ENCODE results near the gene RBM43.

The RBM43 gene

DNA sequence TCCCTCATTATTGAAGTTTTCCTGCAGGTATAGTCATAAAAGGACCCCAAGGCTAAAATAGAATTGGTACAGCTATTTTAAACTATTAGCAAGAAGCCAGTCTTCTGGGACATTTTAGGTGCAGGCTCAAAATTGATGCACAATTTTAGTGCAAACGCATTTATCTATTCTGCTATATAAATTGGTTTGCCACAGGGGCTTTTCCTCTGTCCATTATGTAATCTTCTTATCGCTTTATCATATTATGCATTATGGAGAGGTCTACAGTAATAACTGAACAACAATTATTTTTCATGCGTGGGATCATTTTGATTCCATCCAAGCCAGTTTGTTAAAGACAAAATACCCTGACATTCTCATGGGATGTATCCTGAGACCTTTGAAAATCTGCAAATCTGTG is 54.6 kb downstream of the RBM43 start:
- no peaks in the 10 kb centered on the region for H3K27me3 ChIP-seq (replicated peaks; ENCODE audit: control insufficient read depth, insufficient read depth, low read length)
- no peak for DNase-seq (ENCODE audit: low read depth)
- H3K9me3 ChIP-seq (ENCODE audit: control insufficient read depth, low read length) = no peaks in the 10 kb centered on the region
- no peak overlapping the region for H3K9ac ChIP-seq (ENCODE audit: low read length)
- no peak overlapping the region for H3K4me3 ChIP-seq (ENCODE audit: low read length)
- no peaks in the 10 kb centered on the region for H3K4me1 ChIP-seq (ENCODE audit: control insufficient read depth, insufficient read depth, low read length)
- H3K36me3 ChIP-seq (ENCODE audit: control insufficient read depth, insufficient read depth, low read length, severe bottlenecking) = no peaks in the 10 kb centered on the region

DNA sequence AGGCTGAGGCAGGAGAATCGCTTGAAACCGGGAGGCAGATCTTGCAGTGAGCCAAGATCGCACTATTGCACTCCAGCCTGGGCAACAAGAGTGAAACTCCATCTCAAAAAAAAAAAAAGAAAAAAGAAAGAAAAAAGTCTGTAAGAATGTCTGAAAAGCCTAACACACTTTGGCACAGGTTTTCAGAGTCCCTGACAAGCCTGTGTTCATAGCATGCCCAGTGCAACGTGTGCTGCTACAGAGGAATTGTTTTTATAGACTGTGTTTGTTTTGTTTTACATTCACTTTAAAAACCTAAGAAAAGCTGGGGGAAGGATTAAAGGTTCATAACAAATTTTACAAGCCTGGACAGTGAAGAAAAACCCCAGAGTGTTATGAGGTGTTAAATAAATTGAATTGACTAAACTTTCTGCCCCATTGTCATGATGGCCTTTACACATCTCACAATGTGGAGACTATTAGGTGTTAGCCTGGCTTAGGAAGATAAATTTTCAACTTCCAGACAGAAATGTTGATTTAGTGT is 55.2 kb downstream of the RBM43 start:
- no peaks in the 10 kb centered on the region for H3K27me3 ChIP-seq (replicated peaks; ENCODE audit: control insufficient read depth, insufficient read depth, low read length)
- no peak overlapping the region for H3K9ac ChIP-seq (ENCODE audit: low read length)
- no peaks in the 10 kb centered on the region for H3K4me1 ChIP-seq (ENCODE audit: control insufficient read depth, insufficient read depth, low read length)
- no peak for DNase-seq (ENCODE audit: low read depth)
- H3K9me3 ChIP-seq (ENCODE audit: control insufficient read depth, low read length) = no peaks in the 10 kb centered on the region
- no peaks in the 10 kb centered on the region for H3K36me3 ChIP-seq (ENCODE audit: control insufficient read depth, insufficient read depth, low read length, severe bottlenecking)
- no peak overlapping the region for H3K4me3 ChIP-seq (ENCODE audit: low read length)

DNA sequence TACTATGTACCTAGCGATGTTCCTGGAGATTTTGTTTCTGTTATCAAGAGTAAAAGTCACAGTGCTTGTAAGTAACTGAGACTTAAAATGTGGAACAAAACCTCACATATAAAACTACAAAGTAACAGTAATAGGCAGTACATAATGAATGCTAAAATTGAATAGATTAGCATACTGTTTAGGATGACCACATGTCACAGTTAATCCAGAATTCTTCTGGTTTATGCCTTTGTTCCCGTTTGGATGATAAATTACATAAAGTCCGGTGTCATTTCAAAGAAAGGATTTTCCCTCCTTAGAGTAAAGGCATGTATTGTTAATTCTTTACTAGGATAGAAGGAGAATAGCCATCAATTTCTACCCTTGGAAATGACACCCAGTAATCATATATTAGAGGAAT is 56.1 kb downstream of the RBM43 start:
- no peak for DNase-seq (ENCODE audit: low read depth)
- Histone ChIP-seq H3K9ac (ENCODE audit: low read length) (no peak overlapping the region), H3K9me3 (ENCODE audit: control insufficient read depth, low read length) (no peaks in the 10 kb centered on the region), H3K27me3 (replicated peaks; ENCODE audit: control insufficient read depth, insufficient read depth, low read length) (no peaks in the 10 kb centered on the region), H3K4me3 (ENCODE audit: low read length) (no peak overlapping the region), H3K36me3 (ENCODE audit: control insufficient read depth, insufficient read depth, low read length, severe bottlenecking) (no peaks in the 10 kb centered on the region), H3K4me1 (ENCODE audit: control insufficient read depth, insufficient read depth, low read length) (no peaks in the 10 kb centered on the region)

DNA sequence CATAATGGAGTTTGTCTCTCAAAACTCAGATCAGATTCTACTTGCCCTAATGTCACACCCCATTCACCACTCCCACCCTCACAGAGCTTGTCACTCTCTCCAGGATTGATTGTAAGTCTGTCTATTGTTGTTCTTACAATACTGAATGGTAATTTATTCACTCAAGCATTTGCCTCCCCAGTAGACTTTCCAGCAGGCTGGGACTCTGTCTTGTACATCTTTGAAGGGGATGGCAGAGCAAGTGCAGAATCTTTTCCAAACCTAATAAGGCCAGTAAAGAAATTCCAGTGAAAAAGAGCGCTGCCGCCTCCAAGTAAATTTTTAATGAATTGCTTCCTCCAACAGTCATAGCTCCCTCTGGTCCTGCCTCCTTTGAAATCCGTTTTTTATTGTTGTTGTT is 56.9 kb downstream of the RBM43 start:
- H3K4me1 ChIP-seq (ENCODE audit: control insufficient read depth, insufficient read depth, low read length) = no peaks in the 10 kb centered on the region
- H3K4me3 ChIP-seq (ENCODE audit: low read length) = no peak overlapping the region
- no peaks in the 10 kb centered on the region for H3K27me3 ChIP-seq (replicated peaks; ENCODE audit: control insufficient read depth, insufficient read depth, low read length)
- no peaks in the 10 kb centered on the region for H3K36me3 ChIP-seq (ENCODE audit: control insufficient read depth, insufficient read depth, low read length, severe bottlenecking)
- no peaks in the 10 kb centered on the region for H3K9me3 ChIP-seq (ENCODE audit: control insufficient read depth, low read length)
- no peak overlapping the region for H3K9ac ChIP-seq (ENCODE audit: low read length)
- DNase-seq (ENCODE audit: low read depth) = no peak

DNA sequence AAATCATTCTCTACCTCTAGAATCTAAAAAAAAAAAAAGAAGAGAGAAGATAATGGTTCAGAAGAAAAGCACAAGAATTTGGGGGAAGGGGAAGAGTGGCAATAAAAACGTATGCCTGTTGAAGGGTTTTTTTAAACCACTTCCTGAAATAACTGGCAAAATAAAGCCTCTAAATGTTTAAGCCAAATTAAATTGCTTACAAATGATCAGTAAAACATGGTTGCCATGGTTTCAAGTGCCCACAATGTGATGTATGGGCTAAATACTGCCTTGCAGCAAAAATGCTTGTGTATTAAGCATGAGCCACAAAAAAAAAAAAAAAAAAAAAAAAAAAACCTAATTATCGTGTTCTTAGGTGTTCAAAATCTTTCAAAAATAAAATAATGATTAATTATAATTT is 60.8 kb downstream of the RBM43 start:
- Histone ChIP-seq H3K27me3 (replicated peaks; ENCODE audit: control insufficient read depth, insufficient read depth, low read length) (no peaks in the 10 kb centered on the region), H3K36me3 (ENCODE audit: control insufficient read depth, insufficient read depth, low read length, severe bottlenecking) (no peaks in the 10 kb centered on the region), H3K4me1 (ENCODE audit: control insufficient read depth, insufficient read depth, low read length) (no peaks in the 10 kb centered on the region), H3K9ac (ENCODE audit: low read length) (no peak overlapping the region), H3K9me3 (ENCODE audit: control insufficient read depth, low read length) (no peaks in the 10 kb centered on the region), H3K4me3 (ENCODE audit: low read length) (no peak overlapping the region)
- no peak for DNase-seq (ENCODE audit: low read depth)

DNA sequence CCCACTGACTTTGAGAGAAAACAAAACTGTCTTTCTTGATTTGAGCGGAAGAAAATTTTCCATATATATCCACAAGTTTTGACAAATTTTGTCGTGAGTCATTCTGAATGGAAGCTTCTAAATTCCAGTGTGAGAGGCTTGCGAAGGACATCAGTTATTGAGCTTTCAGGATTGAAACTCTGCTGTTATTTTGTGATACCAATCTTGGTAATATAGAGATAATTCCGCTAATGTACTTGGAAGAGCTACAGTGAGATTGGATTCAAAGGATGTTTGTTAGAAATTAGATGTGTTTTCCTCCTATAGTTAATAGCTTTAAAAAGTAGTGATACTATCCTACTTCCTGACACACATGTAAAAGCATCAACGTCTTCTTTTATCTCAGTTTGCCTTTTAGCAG is 61.4 kb downstream of the RBM43 start:
- DNase-seq (ENCODE audit: low read depth) = no peak
- H3K9me3 ChIP-seq (ENCODE audit: control insufficient read depth, low read length) = no peaks in the 10 kb centered on the region
- no peaks in the 10 kb centered on the region for H3K4me1 ChIP-seq (ENCODE audit: control insufficient read depth, insufficient read depth, low read length)
- H3K36me3 ChIP-seq (ENCODE audit: control insufficient read depth, insufficient read depth, low read length, severe bottlenecking) = no peaks in the 10 kb centered on the region
- H3K27me3 ChIP-seq (replicated peaks; ENCODE audit: control insufficient read depth, insufficient read depth, low read length) = no peaks in the 10 kb centered on the region
- H3K4me3 ChIP-seq (ENCODE audit: low read length) = no peak overlapping the region
- H3K9ac ChIP-seq (ENCODE audit: low read length) = no peak overlapping the region

DNA sequence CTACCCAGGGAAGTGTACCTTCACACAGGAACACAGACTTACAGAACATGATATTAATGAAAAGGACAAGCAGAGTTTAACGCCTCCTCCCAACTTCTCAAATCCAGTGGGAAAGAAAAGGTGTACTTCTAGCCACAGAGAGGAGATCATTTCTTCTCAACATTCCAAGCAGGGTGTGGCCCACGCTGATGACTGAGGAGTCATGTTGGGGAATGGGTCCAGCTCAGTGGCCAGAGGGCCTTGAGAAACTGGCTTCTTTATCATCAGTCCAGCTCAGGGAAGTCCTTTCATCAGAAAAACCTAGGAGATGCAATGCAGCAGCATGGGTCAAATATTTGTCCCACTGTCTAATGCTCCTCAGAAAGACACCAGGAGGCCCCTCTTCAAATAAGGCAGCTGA is 63.0 kb downstream of the RBM43 start:
- Histone ChIP-seq H3K9me3 (ENCODE audit: control insufficient read depth, low read length) (no peaks in the 10 kb centered on the region), H3K27me3 (replicated peaks; ENCODE audit: control insufficient read depth, insufficient read depth, low read length) (no peaks in the 10 kb centered on the region)
- no peak for DNase-seq (ENCODE audit: low read depth)

More for the DNA sequence above, 63.0 kb downstream of the RBM43 start:
- no peaks in the 10 kb centered on the region for H3K36me3 ChIP-seq (ENCODE audit: control insufficient read depth, insufficient read depth, low read length, severe bottlenecking)
- H3K9ac ChIP-seq (ENCODE audit: low read length) = no peak overlapping the region
- no peaks in the 10 kb centered on the region for H3K4me1 ChIP-seq (ENCODE audit: control insufficient read depth, insufficient read depth, low read length)
- no peak overlapping the region for H3K4me3 ChIP-seq (ENCODE audit: low read length)
